ENCODE results near the gene C2CD2L. TPM values are rescaled to one million over a fixed set of nuclear protein-coding genes. Genes with fewer than 3 reads are reported as not detected.

Gene C2CD2L
- total and polyA plus RNA-seq, 2 of the 13 experiments (the other 11 are each of a cell fraction or from before 2014, with no cell fraction given) = 3.7 to 5.5 TPM

- TF ChIP-seq, protein P1, sequence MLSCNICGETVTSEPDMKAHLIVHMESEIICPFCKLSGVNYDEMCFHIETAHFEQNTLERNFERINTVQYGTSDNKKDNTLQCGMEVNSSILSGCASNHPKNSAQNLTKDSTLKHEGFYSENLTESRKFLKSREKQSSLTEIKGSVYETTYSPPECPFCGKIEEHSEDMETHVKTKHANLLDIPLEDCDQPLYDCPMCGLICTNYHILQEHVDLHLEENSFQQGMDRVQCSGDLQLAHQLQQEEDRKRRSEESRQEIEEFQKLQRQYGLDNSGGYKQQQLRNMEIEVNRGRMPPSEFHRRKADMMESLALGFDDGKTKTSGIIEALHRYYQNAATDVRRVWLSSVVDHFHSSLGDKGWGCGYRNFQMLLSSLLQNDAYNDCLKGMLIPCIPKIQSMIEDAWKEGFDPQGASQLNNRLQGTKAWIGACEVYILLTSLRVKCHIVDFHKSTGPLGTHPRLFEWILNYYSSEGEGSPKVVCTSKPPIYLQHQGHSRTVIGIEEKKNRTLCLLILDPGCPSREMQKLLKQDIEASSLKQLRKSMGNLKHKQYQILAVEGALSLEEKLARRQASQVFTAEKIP (CRISPR knock-in tag; IDR thresholded peaks at IDR 0.05; ENCODE audit: borderline replicate concordance) = no peak
- TF ChIP-seq EEA1 (CRISPR knock-in tag; IDR thresholded peaks at IDR 0.05; ENCODE audit: borderline replicate concordance) (no peak), EZH2 (conservative IDR thresholded peaks at IDR 0.05; ENCODE audit: low read depth, low read length) (no peak), NFYB (CRISPR knock-in tag; IDR thresholded peaks at IDR 0.05) (peak; percentile 85), ZNF501 (CRISPR knock-in tag; IDR thresholded peaks at IDR 0.05) (no peak), HES4 (CRISPR knock-in tag; IDR thresholded peaks at IDR 0.05; ENCODE audit: borderline replicate concordance) (0 out of 2 replicates have a peak, but pooled peaks have one; percentile 50), ZSCAN29 (CRISPR knock-in tag; conservative IDR thresholded peaks at IDR 0.05) (peak; percentile 85), ATF6 (CRISPR knock-in tag; conservative IDR thresholded peaks at IDR 0.05) (no peak), ZNF260 (CRISPR knock-in tag; IDR thresholded peaks at IDR 0.05; ENCODE audit: borderline replicate concordance, low read depth) (no peak), KDM4B (CRISPR knock-in tag; IDR thresholded peaks at IDR 0.05) (peak; percentile 29; the same call in 1 of the 2 replicates), NCOR1 (IDR thresholded peaks at IDR 0.05; ENCODE audit: borderline replicate concordance, low read length) (peak; percentile 31; the same call in 1 of the 2 replicates), SUZ12 (IDR thresholded peaks at IDR 0.05; ENCODE audit: low read depth, low read length) (no peak), ZNF335 (CRISPR knock-in tag; IDR thresholded peaks at IDR 0.05) (no peak; the same call in 1 of the 2 replicates), DBP (CRISPR knock-in tag; IDR thresholded peaks at IDR 0.05; ENCODE audit: not compliant biosample characterization) (no peak), ZBTB44 (CRISPR knock-in tag; IDR thresholded peaks at IDR 0.05) (no peak), DMAP1 (CRISPR knock-in tag; IDR thresholded peaks at IDR 0.05) (peak; percentile 88), SNRNP70 (IDR thresholded peaks at IDR 0.05; ENCODE audit: low read depth, low read length) (no peak)
Observed at GRCh38 chr11:119084663-119085436, 22.3 kb upstream of the C2CD2L start, which contains the start of gene HMBS (continued).

Data from HepG2 (cell line).